Measurements from ENCODE around the gene BTRC. TPM values are rescaled to one million over a fixed set of nuclear protein-coding genes. Genes with fewer than 3 reads are reported as not detected.

The BTRC gene
- total and polyA plus RNA-seq, 5 experiments from 2014 or later = 7.9 to 23.8 (median 11.0) TPM

GRCh38 chr10:101453791-101454718 lies 100.1 kb downstream of the BTRC start:
- H3K27ac Mint-ChIP-seq = no peak overlapping the region
- H3K4me1 Mint-ChIP-seq = peaks cover 27 to 42% (median 32%) of the 10 kb centered on the region in 4 donors
- no peaks in the 10 kb centered on the region for H3K9me3 Mint-ChIP-seq
- H3K27me3 Mint-ChIP-seq = no peaks in the 10 kb centered on the region
- H3K4me3 Mint-ChIP-seq = peak overlapping the region in 2 of 10 donors; percentile 9 to 43
- DNase-seq = peak in 1 of 10 donors; percentile 11
- no peaks in the 10 kb centered on the region for H3K36me3 Mint-ChIP-seq
- POLR2A ChIA-PET = no interaction called here
- ATAC-seq = peak in 1 of 2 donors; percentile 18

- Mint-ChIP-seq H3K9me3 (no peaks in the 10 kb centered on the region), H3K36me3 (peaks cover 0 to 16% (median 0%) of the 10 kb centered on the region in 3 donors), H3K4me1 (peaks cover 6 to 10% (median 7%) of the 10 kb centered on the region in 4 donors), H3K27me3 (no peaks in the 10 kb centered on the region), H3K4me3 (no peak overlapping the region), H3K27ac (no peak overlapping the region)
- ATAC-seq (no peak), DNase-seq (no peak)
- POLR2A ChIA-PET = interaction anchor here (0.6 kb wide), 1 partner anchor 15 kb away, joined by 4 read pairs; no protein-coding TSS in a partner anchor
Measured at GRCh38 chr10:101458869-101459268, 104.9 kb downstream of the BTRC start.

- no peak overlapping the region for H3K27ac Mint-ChIP-seq
- DNase-seq = no peak
- peaks cover 2 to 13% (median 6%) of the 10 kb centered on the region in 4 donors for H3K4me1 Mint-ChIP-seq
- H3K9me3 Mint-ChIP-seq = no peaks in the 10 kb centered on the region
- ATAC-seq = no peak
- peaks cover 0 to 20% (median 0%) of the 10 kb centered on the region in 3 donors for H3K36me3 Mint-ChIP-seq
- H3K4me3 Mint-ChIP-seq = no peak overlapping the region
- H3K27me3 Mint-ChIP-seq = no peaks in the 10 kb centered on the region
- POLR2A ChIA-PET = no interaction called here
Measured at GRCh38 chr10:101464082-101464481, 110.1 kb downstream of the BTRC start.

DNA sequence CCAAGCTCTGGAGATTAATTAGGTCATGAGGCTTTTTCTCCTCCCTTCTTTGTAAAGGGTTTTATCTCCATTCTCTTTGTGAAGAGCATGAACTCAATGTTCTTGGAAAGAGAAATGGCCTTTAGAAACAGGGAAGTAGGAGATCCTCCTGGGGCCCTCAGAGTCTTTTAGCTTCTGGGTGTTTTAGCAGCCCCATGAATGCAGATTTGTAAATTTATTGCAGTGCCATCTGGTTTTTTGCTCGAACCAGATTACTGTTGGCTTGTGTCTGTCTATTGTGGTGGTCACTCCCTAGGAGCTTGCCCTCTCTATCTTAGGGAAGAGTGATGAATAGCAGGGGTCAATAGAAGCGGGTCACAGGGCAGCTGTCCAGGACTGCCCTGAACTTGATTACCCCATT lies 110.6 kb downstream of the BTRC start:
- DNase-seq (no peak), ATAC-seq (no peak)
- H3K4me1 Mint-ChIP-seq = peaks cover 2 to 13% (median 6%) of the 10 kb centered on the region in 4 donors
- no peak overlapping the region for H3K27ac Mint-ChIP-seq
- H3K4me3 Mint-ChIP-seq = no peak overlapping the region
- no peaks in the 10 kb centered on the region for H3K27me3 Mint-ChIP-seq
- H3K36me3 Mint-ChIP-seq = peaks cover 0 to 20% (median 0%) of the 10 kb centered on the region in 3 donors
- POLR2A ChIA-PET = no interaction called here
- H3K9me3 Mint-ChIP-seq = no peaks in the 10 kb centered on the region

DNA sequence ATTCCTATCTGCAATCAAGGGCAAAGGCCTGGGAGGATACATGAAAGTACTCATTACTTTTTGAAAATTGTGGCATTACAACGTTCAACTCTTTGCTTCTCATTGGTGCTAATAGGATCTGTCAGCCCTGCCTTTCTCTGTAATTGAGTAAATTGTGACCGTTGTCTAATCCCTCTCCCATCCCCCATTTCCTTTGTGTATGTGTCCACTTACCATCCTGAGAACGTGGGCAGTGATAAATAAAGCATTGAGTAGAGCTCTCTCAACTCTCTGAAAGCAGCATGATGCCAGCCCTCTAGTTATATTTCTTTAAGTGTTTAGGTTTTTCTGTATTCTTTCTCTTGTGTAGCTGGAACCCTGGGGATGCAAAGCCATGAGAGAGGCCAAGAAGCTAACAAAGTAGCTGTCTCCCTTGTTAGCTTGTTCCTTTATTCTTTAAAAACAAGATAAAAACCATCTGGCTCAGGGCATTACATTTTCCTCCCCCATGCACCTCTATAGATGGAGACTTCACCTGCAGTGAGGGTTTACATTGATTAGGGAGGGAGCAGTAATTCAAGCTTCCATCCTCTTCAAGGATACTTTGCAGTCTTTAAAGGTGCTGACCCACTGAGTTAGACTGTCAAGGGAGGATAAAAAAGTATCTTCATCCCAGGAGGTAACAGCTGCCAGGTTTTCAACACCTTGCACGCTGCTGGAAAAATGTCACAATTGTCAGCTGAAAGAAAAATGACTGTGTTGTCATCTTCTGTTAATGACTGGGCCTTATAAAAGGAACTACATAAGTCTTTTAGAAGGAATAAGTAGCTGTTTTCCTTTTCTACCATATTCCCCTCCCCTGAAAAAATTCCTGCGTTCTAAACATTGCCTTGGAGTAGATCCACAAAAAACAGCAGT lies 112.3 kb downstream of the BTRC start:
- H3K27me3 Mint-ChIP-seq = no peaks in the 10 kb centered on the region
- ATAC-seq = no peak
- H3K4me1 Mint-ChIP-seq = peaks cover 2 to 13% (median 6%) of the 10 kb centered on the region in 4 donors
- no peak overlapping the region for H3K4me3 Mint-ChIP-seq
- POLR2A ChIA-PET = interaction anchor here (0.7 kb wide), 2 partner anchors 18 to 933 kb away, joined by 3 to 4 read pairs; no protein-coding TSS in a partner anchor
- no peak for DNase-seq
- H3K27ac Mint-ChIP-seq = peak overlapping the region in 1 of 10 donors; percentile 63
- peaks cover 0 to 18% (median 0%) of the 10 kb centered on the region in 3 donors for H3K36me3 Mint-ChIP-seq
- no peaks in the 10 kb centered on the region for H3K9me3 Mint-ChIP-seq

GRCh38 chr10:101467286-101467770 lies 113.4 kb downstream of the BTRC start:
- Mint-ChIP-seq H3K36me3 (peaks cover 0 to 10% (median 0%) of the 10 kb centered on the region in 3 donors), H3K4me3 (no peak overlapping the region), H3K4me1 (peaks cover 2 to 13% (median 6%) of the 10 kb centered on the region in 4 donors), H3K27ac (no peak overlapping the region), H3K9me3 (no peaks in the 10 kb centered on the region), H3K27me3 (no peaks in the 10 kb centered on the region)
- ATAC-seq = peak; percentile 84 to 87
- POLR2A ChIA-PET = interaction anchor here (0.6 to 0.7 kb wide), 3 partner anchors 17 to 938 kb away, joined by 3 to 4 read pairs (median 3); no protein-coding TSS in a partner anchor
- DNase-seq = peak in 8 of 10 donors; percentile 1 to 64 (median 43)

GRCh38 chr10:101468159-101468558 lies 114.2 kb downstream of the BTRC start:
- ATAC-seq = no peak
- POLR2A ChIA-PET = no interaction called here

DNA sequence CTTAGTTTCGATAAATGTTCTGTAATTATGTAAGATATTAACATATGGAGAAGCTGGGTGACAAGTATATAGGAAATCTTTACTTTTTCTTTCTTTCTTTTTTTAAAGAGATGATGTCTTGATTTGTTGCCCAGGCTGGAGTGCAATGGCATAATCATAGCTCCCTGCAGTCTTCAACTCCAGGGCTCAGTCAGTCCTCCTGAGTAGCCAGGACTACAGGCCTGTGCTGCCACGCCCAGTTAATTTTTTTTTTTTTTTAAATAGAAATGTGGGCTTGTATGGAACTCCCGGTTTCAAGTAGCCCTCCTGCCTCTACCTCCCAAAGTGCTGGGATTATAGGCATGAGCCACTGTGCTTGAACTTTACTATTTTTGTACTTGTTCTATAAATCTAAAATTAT lies 122.4 kb downstream of the BTRC start:
- POLR2A ChIA-PET = no interaction called here
- H3K9me3 Mint-ChIP-seq = no peaks in the 10 kb centered on the region
- no peak for ATAC-seq

More at GRCh38 chr10:101468159-101468558, 114.2 kb downstream of the BTRC start:
- Mint-ChIP-seq H3K9me3 (no peaks in the 10 kb centered on the region), H3K27ac (no peak overlapping the region), H3K27me3 (no peaks in the 10 kb centered on the region), H3K36me3 (peaks cover 0 to 8% (median 4%) of the 10 kb centered on the region in 3 donors), H3K4me3 (no peak overlapping the region), H3K4me1 (peaks cover 2 to 13% (median 7%) of the 10 kb centered on the region in 4 donors)
- DNase-seq = no peak

GRCh38 chr10:101478956-101479355 lies 125.0 kb downstream of the BTRC start:
- H3K27ac Mint-ChIP-seq = no peak overlapping the region
- H3K9me3 Mint-ChIP-seq = no peaks in the 10 kb centered on the region
- ATAC-seq = no peak
- DNase-seq = no peak
- H3K4me1 Mint-ChIP-seq = peaks cover 0 to 2% (median 1%) of the 10 kb centered on the region in 4 donors
- peaks cover 0 to 50% (median 37%) of the 10 kb centered on the region in 3 donors for H3K36me3 Mint-ChIP-seq
- no peak overlapping the region for H3K4me3 Mint-ChIP-seq
- no peaks in the 10 kb centered on the region for H3K27me3 Mint-ChIP-seq
- POLR2A ChIA-PET = interaction anchor here (0.7 kb wide), 2 partner anchors 1034 to 1344 kb away, joined by 3 read pairs; no protein-coding TSS in a partner anchor

More for the DNA sequence above, 122.4 kb downstream of the BTRC start:
- Mint-ChIP-seq H3K27me3 (no peaks in the 10 kb centered on the region), H3K4me1 (peaks cover 0 to 3% (median 1%) of the 10 kb centered on the region in 4 donors), H3K27ac (no peak overlapping the region), H3K4me3 (no peak overlapping the region), H3K36me3 (peaks cover 4 to 36% (median 20%) of the 10 kb centered on the region in 3 donors)
- DNase-seq = no peak

- no peak for DNase-seq
- peak overlapping the region in 1 of 10 donors; percentile 59 for H3K27ac Mint-ChIP-seq
- no peaks in the 10 kb centered on the region for H3K27me3 Mint-ChIP-seq
- no peak overlapping the region for H3K4me3 Mint-ChIP-seq
- H3K36me3 Mint-ChIP-seq = peaks cover 0 to 54% (median 37%) of the 10 kb centered on the region in 3 donors
- H3K4me1 Mint-ChIP-seq = peaks cover 2 to 10% (median 8%) of the 10 kb centered on the region in 4 donors
- POLR2A ChIA-PET = no interaction called here
- no peak for ATAC-seq
- H3K9me3 Mint-ChIP-seq = no peaks in the 10 kb centered on the region
Measured at GRCh38 chr10:101481256-101481655, 127.3 kb downstream of the BTRC start.

DNA sequence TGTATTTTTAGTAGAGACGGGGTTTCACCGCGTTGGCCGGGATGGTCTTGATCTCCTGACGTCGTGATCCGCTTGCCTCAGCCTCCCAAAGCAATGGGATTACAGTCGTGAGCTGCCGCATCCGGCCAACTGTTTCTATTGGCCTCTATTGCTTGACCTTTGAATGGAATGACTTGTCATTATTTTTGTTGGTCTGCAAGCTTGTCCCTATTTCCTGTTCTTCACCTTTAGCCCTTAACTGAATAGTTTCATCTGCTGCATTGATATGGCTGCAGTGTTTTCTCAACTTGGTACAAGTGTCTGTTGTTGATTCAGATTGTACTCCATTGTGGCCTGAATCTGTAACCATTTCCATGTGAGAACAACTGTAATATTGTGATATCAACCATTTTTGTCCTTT lies 128.6 kb downstream of the BTRC start:
- ATAC-seq = no peak
- Mint-ChIP-seq H3K36me3 (peaks cover 0 to 54% (median 37%) of the 10 kb centered on the region in 3 donors), H3K27me3 (no peaks in the 10 kb centered on the region), H3K4me1 (peaks cover 6 to 19% (median 11%) of the 10 kb centered on the region in 4 donors), H3K4me3 (no peak overlapping the region), H3K9me3 (no peaks in the 10 kb centered on the region), H3K27ac (no peak overlapping the region)
- no peak for DNase-seq
- POLR2A ChIA-PET = no interaction called here

GRCh38 chr10:101484175-101484745 lies 130.3 kb downstream of the BTRC start:
- POLR2A ChIA-PET = interaction anchor here (0.5 kb wide), 1 partner anchor 17 kb away, joined by 3 read pairs; no protein-coding TSS in a partner anchor
- DNase-seq (no peak), ATAC-seq (no peak)
- Mint-ChIP-seq H3K36me3 (peaks cover 0 to 46% (median 30%) of the 10 kb centered on the region in 3 donors), H3K9me3 (no peaks in the 10 kb centered on the region), H3K4me1 (peaks cover 6 to 19% (median 9%) of the 10 kb centered on the region in 4 donors), H3K27me3 (no peaks in the 10 kb centered on the region), H3K27ac (no peak overlapping the region), H3K4me3 (no peak overlapping the region)

Data from naive thymus-derived CD8-positive, alpha-beta T cell (primary cell).